Stimulated activated CD8-positive, alpha-beta memory T cell treated with anti-CD3 and anti-CD28 coated beads, Interleukin-7, amount 100 ng/mL, for 48 hours (primary cell): ENCODE data around the gene CHRNA9.

Experiments used
- DNase-seq, 2 donors: peaks; one replicate each; pipeline ENCODE4 v3.0.0-alpha.2; 2020; ENCODE audit warnings: low read depth in 1 of 2; ENCODE audit errors: extremely low read depth in 1 of 2

The CHRNA9 gene

GRCh38 chr4:40333921-40334352 is 1.2 kb upstream of the CHRNA9 start:
- no peak for DNase-seq

GRCh38 chr4:40335525-40335894 is 377 bp downstream of the CHRNA9 start:
- no peak for DNase-seq

- DNase-seq, result no peak
Measured at GRCh38 chr4:40337051-40337450, 1.9 kb downstream of the CHRNA9 start.

- DNase-seq, result no peak
Measured at GRCh38 chr4:40337523-40337922, 2.4 kb downstream of the CHRNA9 start.

GRCh38 chr4:40340030-40340429 is 4.9 kb downstream of the CHRNA9 start:
- DNase-seq, result no peak

- DNase-seq, result no peak
Measured at GRCh38 chr4:40347472-40347871, 12.3 kb downstream of the CHRNA9 start.

GRCh38 chr4:40348000-40348399 is 12.9 kb downstream of the CHRNA9 start:
- no peak for DNase-seq

GRCh38 chr4:40349561-40350198 is 14.5 kb downstream of the CHRNA9 start:
- no peak for DNase-seq

GRCh38 chr4:40350627-40351227 is 15.6 kb downstream of the CHRNA9 start:
- no peak for DNase-seq

GRCh38 chr4:40354158-40354557 is 19.0 kb downstream of the CHRNA9 start:
- no peak for DNase-seq

- no peak for DNase-seq
Measured at GRCh38 chr4:40355131-40355530, 20.0 kb downstream of the CHRNA9 start.

GRCh38 chr4:40357738-40358137 is 22.6 kb downstream of the CHRNA9 start:
- no peak for DNase-seq

GRCh38 chr4:40361338-40361737 is 26.2 kb downstream of the CHRNA9 start:
- DNase-seq, result no peak

- DNase-seq, result no peak
Measured at GRCh38 chr4:40363382-40363920, 28.3 kb downstream of the CHRNA9 start.

- no peak for DNase-seq
Measured at GRCh38 chr4:40363945-40364344, 28.8 kb downstream of the CHRNA9 start.

- no peak for DNase-seq
Measured at GRCh38 chr4:40365766-40366165, 30.6 kb downstream of the CHRNA9 start.

GRCh38 chr4:40367451-40367850 is 32.3 kb downstream of the CHRNA9 start:
- DNase-seq, result no peak

- no peak for DNase-seq
Measured at GRCh38 chr4:40369437-40370274, 34.5 kb downstream of the CHRNA9 start.

- DNase-seq, result no peak
Measured at GRCh38 chr4:40372651-40373050, 37.5 kb downstream of the CHRNA9 start.

GRCh38 chr4:40373636-40374035 is 38.5 kb downstream of the CHRNA9 start:
- DNase-seq, result no peak

GRCh38 chr4:40375095-40375494 is 40.0 kb downstream of the CHRNA9 start:
- no peak for DNase-seq

- no peak for DNase-seq
Measured at GRCh38 chr4:40375620-40376019, 40.5 kb downstream of the CHRNA9 start.
